Measurements from ENCODE around the gene ZNF846. TPM values are rescaled to one million over a fixed set of nuclear protein-coding genes. Genes with fewer than 3 reads are reported as not detected.

ZNF846 gene
- total and polyA plus RNA-seq, 9 of the 15 experiments (the other 6 are each of a cell fraction or from before 2014, with no cell fraction given) = 4.1 to 8.7 (median 7.8) TPM

- peak; percentile 92 for TF ChIP-seq REST (IDR thresholded peaks at IDR 0.05; ENCODE audit: borderline replicate concordance)
- no peak for TF ChIP-seq REST (CRISPR knock-in tag; IDR thresholded peaks at IDR 0.05; ENCODE audit: low read depth)
- no peak for TF ChIP-seq ZNF143 (CRISPR knock-in tag; IDR thresholded peaks at IDR 0.05)
- no peak for TF ChIP-seq CHD2 (IDR thresholded peaks at IDR 0.05; ENCODE audit: low read depth, low read length)
- TF ChIP-seq MAZ (CRISPR knock-in tag; conservative IDR thresholded peaks at IDR 0.05 in 1 of 2, IDR thresholded peaks at IDR 0.05 in 1 of 2) = 0 out of 4 replicates have a peak, but pooled peaks of 1 of the 2 experiments have one; percentile 49
- no peak for TF ChIP-seq ATF6 (CRISPR knock-in tag; IDR thresholded peaks at IDR 0.05)
- peak; percentile 78 for TF ChIP-seq PKNOX1 (IDR thresholded peaks at IDR 0.05)
- TF ChIP-seq HOXB6 (CRISPR knock-in tag; IDR thresholded peaks at IDR 0.05; ENCODE audit: borderline replicate concordance) = no peak
- TF ChIP-seq FOXK2 (conservative IDR thresholded peaks at IDR 0.05 in 1 of 2, IDR thresholded peaks at IDR 0.05 in 1 of 2; ENCODE audit: low read depth in 2 of 2) = peak in 1 of 2 experiments; percentile 33; a peak in 1 of 4 replicates
- TF ChIP-seq RBM25 (IDR thresholded peaks at IDR 0.05; ENCODE audit: low read depth, low read length, severe bottlenecking) = peak; percentile 4
- TF ChIP-seq NR2C1 (IDR thresholded peaks at IDR 0.05) = peak; percentile 28; the same call in 1 of the 2 replicates
- TF ChIP-seq NR2C1 (tag; IDR thresholded peaks at IDR 0.05) = no peak
- TF ChIP-seq MYNN (IDR thresholded peaks at IDR 0.05) = peak; percentile 59; the same call in 1 of the 2 replicates
- TF ChIP-seq MYNN (CRISPR knock-in tag; IDR thresholded peaks at IDR 0.05) = no peak
- no peak for TF ChIP-seq ZNF764 (CRISPR knock-in tag; IDR thresholded peaks at IDR 0.05; ENCODE audit: low read depth)
- peak in 1 of 2 experiments; percentile 37; a peak in 1 of 4 replicates for TF ChIP-seq NONO (IDR thresholded peaks at IDR 0.05; ENCODE audit: low read depth in 2 of 2, low read length in 1 of 2)
These were observed 27.7 kb upstream of the ZNF846 start (continued) for GRCh38 chr19:9796113-9796773.

Measured in K562 (cell line).